Suprapubic skin (tissue), 4 donors: ENCODE measurements around the gene OR10K1.

ENCODE experiments used
- CTCF ChIP-seq, 2 donors: fragments of 200-600 bp in 1 of 2; fragments of 450-650 bp in 1 of 2; sonication (generic) in 1 of 2; IDR thresholded peaks; one replicate each; pipeline ENCODE4 v1.5.1; 2016 to 2019; ENCODE audit warnings: antibody characterized with exemption in 2 of 2, mild to moderate bottlenecking in 1 of 2, moderate library complexity in 1 of 2
- EP300 ChIP-seq: sonication (generic); formaldehyde crosslinking; IDR thresholded peaks from one replicate; pipeline ENCODE4 v1.6.1; 2017; ENCODE audit warnings: antibody characterized with exemption
- POLR2A ChIP-seq, 2 donors: fragments of 450-650 bp; IDR thresholded peaks; one replicate each; pipeline ENCODE4 v1.6.1; 2017; ENCODE audit warnings: antibody characterized with exemption in 2 of 2, mild to moderate bottlenecking in 2 of 2, moderate library complexity in 2 of 2
- POLR2AphosphoS5 ChIP-seq, 3 donors: sonication (generic); formaldehyde crosslinking; IDR thresholded peaks; one replicate each; pipeline ENCODE4 v1.6.1; 2017; ENCODE audit warnings: antibody characterized with exemption in 3 of 3

- TF ChIP-seq CTCF (IDR thresholded peaks at IDR 0.05) (no peak), POLR2A (IDR thresholded peaks at IDR 0.05) (no peak), EP300 (no peak), POLR2AphosphoS5 (IDR thresholded peaks at IDR 0.05) (no peak)
Observed at GRCh38 chr1:158485455-158485854, 23.8 kb downstream of the OR10K1 start.
